Measurements from ENCODE around the gene ASCL2.

ASCL2 gene

DNA sequence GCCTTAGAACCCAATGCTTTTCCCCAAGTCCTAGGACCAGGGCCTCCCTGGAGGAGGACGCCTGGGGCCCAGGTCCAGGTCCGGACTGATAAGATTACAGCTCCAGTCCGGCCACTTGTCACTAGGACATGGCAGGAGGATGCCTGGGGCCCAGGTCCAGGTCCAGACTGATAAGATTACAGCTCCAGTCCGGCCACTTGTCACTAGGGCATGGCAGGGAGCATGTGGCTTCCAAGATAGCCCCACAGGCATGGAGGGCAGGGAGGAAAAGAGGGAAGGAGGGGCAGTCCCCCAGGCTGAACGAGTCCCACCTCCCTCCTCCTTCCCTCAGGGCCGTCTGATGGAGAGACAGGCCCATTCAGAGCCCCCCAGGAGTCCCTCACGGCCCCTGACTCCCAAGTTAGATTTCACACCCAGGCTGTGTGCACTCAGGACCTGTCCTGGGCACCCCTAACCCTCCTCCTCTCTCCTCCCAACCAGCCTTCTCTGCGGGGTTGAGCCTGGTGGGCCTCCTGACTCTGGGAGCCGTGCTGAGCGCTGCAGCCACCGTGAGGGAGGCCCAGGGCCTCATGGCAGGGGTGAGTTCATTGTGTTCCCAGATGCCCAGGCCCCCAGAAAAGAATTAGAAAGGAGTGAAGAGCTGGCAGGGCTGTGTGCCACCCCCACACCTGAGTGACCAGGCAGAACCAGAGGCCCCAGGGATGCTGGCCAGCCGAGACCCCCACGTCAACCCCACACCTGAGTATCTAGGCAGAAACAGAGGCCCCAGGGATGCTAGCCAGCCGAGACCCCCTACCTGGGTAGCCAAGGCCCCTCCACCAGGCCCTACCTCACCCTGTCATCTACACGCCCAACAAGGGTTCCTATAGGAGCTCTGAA lies 33.5 kb upstream of the ASCL2 start:
- DNase-seq (ENCODE audit: low read depth) = no peak
- no peak overlapping the region for H3K4me3 ChIP-seq (ENCODE audit: low read length)
- no peak for TF ChIP-seq CTCF (IDR thresholded peaks at IDR 0.05; ENCODE audit: insufficient read depth, low read depth, low read length, missing control alignments)

- no peak overlapping the region for H3K4me3 ChIP-seq (ENCODE audit: low read length)
Observed at GRCh38 chr11:2302896-2303626, 32.7 kb upstream of the ASCL2 start.

DNA sequence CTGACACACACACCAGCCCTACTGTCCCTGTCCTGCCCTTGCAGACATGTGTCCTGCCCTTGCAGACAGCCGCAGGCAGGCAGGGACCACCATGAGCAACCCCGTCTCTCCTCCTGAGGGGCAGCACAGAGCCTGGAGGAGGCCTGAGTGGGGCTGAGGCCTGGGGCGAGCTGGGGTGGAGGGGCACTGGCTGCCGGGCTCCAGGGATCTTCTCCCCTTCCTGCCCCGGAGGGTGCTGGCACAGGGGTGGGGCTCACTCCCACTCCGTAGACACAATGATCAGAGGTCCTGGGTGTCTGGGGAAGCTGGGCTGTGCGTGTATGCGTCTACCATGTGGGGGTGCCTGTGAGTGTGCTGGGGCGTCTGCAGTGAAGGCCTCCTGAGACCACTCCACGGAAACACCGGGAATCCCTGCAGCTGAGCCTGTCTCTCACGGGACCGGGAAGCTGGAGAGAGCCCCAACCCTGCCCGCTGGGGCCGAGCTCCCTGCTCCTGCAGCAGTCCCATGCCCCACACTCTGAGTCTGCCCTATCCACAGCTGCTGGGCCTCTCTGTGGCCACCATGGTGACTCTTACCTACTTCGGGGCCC lies 32.0 kb upstream of the ASCL2 start:
- TF ChIP-seq CTCF (IDR thresholded peaks at IDR 0.05; ENCODE audit: insufficient read depth, low read depth, low read length, missing control alignments) = no peak
- no peak overlapping the region for H3K4me3 ChIP-seq (ENCODE audit: low read length)
- DNase-seq (ENCODE audit: low read depth) = no peak

More at GRCh38 chr11:2302896-2303626, 32.7 kb upstream of the ASCL2 start:
- no peak for DNase-seq (ENCODE audit: low read depth)
- TF ChIP-seq CTCF (IDR thresholded peaks at IDR 0.05; ENCODE audit: insufficient read depth, low read depth, low read length, missing control alignments) = no peak

DNA sequence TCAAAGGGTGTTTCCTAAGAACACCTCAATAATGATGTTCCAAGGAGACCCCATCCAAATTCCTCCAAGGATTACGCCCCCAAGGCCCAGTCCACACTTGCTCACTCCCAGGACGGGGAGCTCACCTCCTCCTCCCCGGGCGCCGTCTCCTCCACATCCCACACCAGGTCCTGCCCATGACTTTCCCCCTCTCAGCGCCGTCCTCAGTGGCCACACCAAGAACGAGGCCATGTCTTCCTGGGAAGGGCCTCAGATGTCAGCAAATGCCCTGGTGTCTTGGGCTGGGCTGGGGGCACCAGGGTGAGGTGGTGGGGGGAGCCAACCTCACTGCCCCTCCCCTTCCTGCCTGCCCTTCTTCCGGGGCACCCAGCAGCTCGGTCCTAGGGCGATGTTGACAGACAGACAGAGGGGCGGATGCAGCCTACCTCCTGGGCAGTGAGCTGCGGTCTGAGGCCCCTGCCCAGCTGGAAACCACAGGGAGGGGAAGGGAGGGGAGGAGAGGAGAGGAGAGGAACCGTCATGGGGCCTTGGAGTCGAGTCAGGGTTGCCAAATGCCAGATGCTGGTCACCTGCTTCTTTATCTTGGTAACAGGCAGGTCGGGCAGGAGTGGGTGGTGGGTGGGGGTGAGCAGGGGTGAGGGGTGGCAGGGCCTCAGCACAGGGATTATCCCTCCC lies 31.4 kb upstream of the ASCL2 start, which contains the start of the genes C11orf21 and TSPAN32:
Gene C11orf21 (minus strand): TSS at position 288 of the 675 bp plus-strand sequence. CDS start 110 bp downstream, at position 178.
Gene TSPAN32 (plus strand): TSS at position 383 of the 675 bp plus-strand sequence. CDS start 137 bp downstream, at position 520.
- no peak for TF ChIP-seq CTCF (IDR thresholded peaks at IDR 0.05; ENCODE audit: insufficient read depth, low read depth, low read length, missing control alignments)
- H3K4me3 ChIP-seq (ENCODE audit: low read length) = no peak within 1 kb of the TSS
- DNase-seq (ENCODE audit: low read depth) = no peak

DNA sequence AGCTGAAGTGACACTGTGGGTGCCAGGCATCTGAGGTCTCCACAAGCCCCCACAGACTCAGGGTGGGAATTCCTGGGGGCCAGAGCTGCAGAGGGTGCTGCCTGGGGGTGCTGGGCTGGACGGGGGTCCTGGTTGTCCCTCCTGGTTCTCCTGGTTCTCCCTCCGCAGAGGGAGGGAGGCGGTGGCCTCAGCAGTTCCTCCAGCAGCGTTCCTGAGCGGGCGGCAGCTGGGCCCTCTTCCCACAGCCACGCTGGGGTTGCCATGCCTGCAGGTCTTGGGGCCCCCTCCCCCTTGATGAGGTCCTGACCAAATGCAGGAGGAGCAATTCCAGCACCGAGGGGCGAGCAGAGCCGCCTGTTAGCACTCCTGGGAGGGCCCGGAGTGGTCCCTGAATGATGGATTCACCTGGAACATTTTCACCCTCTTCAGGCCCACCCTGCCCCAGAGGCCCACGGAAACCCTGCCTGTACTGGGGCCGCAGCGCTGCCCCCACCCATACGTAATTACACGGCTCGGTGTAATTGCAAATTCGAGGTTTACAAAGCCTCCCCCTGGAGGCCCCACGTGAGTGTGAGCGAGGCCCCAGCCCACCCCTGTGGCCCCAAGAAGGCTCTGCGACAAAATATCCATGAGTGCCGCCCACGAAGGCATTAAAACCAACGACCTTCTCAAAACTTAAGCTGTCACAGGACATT lies 30.7 kb upstream of the ASCL2 start:
- H3K4me3 ChIP-seq (ENCODE audit: low read length) = no peak overlapping the region
- no peak for DNase-seq (ENCODE audit: low read depth)
- no peak for TF ChIP-seq CTCF (IDR thresholded peaks at IDR 0.05; ENCODE audit: insufficient read depth, low read depth, low read length, missing control alignments)
